Endometrium (tissue), 2 donors: ENCODE measurements around the gene SDHB.
"Not testable (repeated sequence)": the region's sequence is repeated elsewhere in the genome, so short reads cannot be mapped to it uniquely, and the experiment has no call there.

Experiments
- FAIRE-seq: peaks from 2 replicates; lab custom pipeline; 2012; peaks lifted over from hg19 to GRCh38; lab: Jason Lieb, UNC
- donor health status: control.
- donor health status: control.

Gene SDHB

GRCh38 chr1:17075470-17076255 is 21.8 kb upstream of the SDHB start:
- no peak for FAIRE-seq

GRCh38 chr1:17071794-17072193 is 18.0 kb upstream of the SDHB start:
- FAIRE-seq: no peak

DNA sequence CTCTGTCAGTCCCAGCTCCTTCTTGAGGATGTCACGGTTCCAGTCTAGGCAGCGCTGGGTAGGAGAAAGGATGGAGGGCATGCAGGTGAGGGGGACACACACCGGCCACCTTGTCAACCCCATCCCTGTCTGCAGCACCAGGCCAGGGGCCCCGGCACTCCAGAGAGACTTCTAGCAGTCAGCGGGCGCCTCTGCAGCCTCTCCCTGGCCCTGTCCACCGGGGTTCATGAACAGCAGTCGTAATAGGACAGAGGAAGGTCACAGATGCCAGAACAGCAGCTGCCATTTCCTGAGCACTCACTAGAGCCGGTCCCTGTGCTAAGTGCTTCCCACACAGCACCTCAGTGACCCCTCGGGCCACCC is 16.3 kb upstream of the SDHB start:
- FAIRE-seq: no peak

- FAIRE-seq: no peak
Measured at GRCh38 chr1:17069452-17070162, 15.8 kb upstream of the SDHB start.

GRCh38 chr1:17068789-17069188 is 15.0 kb upstream of the SDHB start:
- FAIRE-seq: no peak

DNA sequence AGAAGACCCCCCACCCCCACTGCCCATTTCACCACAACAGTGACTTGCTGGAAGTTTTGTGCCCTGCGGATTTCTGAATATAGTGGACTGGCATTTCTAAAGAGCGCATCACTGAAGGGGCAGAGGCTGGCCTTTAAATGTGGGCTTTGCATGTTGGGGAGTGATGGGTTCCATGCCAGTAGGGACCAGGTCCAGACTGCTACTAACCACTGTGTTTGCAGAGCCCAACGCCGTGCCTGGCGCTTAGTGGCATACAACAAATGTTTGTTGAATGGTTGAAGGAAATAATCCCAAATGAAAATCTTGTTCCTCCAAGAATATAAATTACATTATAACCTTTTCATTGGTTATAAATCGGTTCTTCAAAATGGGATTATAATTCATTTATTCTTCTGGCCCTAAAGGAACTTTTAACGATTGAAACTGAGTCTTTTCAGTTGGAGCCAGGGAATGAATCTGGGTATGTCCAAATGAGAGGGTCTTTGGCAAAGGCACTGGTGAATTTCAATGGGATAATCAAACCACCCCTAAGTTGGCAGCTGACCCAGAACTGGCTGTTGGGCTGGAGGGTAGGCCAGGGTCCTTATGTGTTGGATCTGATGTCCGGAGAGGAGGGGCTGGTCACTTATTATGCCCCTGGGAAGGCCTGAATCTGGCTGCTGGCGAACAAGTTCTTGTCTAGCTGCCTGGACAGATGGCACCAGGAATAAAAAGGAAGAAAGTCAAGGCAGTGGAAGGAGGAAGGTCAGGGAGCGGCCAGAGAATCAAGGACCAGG is 13.8 kb upstream of the SDHB start:
- FAIRE-seq: no peak

DNA sequence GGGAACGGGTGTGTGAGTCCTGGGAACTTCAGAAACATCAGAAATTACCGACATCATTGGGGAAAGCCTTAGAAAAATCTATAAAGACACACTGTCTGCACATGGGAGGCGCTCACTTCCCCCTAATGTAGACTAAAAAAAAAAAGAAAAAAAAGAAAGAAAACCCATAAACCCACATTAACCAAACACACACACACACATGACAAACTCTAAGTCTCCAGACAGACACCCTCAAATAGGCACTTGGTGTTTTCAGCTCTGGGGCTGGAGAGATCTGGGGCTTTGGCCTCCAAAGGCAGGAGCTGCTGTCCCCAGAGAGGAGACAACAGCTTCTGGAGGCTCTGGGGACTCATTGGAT is 13.2 kb upstream of the SDHB start:
- FAIRE-seq: no peak

DNA sequence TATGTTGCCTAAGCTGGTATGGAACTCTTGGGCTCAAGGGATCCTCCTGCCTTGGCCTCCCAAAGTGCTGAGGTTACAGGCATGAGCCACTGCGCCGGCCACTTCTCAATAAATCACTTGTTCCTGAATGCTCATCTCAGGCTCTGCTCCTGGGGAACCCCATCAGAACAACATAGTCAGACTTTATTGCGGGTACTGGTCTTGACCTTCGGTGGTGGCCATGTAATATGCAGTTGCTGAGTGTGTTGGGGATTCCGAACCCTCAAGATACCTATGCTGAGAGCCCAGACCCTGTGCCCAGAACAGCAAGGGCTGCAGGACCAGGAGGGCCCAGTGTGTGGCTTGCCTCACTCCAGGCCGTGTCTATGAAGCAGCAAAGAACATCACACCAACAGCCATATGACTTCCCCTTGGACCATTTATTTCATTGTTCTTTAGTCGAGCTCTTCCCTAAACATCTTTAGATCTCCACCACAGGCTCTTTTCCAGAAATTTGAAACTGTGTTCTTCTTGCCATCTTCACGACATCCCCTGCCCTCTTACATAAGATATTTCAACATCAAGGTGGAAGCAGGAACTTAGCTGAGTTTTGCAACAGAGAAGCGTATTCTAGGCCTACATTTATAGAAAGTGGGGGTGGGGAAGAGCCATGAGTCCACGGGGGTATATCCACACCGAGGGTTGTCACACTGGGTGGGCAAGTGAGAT is 12.7 kb upstream of the SDHB start:
- no peak for FAIRE-seq

DNA sequence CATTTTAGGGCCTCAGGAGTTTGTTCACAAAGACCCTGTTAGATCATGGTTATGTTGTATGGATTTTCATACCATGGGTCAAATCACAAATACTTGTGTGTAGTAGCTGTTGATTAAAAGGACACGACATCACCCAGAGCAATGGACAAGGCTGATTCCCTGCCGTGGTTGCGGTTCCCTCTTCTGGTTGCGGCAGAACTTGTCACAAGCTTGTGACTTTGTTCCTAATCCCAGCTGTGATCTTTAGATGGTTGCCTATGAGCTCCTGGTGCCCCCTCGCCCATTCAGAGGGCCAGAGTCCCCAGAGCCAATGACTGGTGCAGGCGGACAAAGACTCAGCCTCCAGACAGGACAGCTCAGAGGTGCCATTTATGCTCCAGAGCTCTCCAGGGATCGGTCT is 11.8 kb upstream of the SDHB start:
- no peak for FAIRE-seq

DNA sequence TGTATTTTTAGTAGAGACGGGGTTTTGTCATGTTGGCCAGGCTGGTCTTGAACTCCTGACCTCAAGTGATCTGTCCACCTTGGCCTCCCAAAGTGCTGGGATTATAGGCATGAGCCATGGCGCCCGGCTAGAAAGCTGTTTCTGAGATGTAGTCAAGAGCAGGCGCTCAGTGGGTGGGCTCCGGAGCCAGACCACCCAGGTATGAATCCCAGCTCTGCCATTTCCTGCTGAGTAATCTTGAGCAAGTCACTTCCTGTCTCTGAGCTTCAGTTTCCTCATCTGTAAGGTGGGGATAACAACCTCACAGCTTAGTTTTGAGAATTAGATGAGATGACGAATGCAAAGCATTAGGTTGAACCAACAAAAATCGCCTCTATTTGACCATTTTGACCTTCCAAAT is 8.9 kb upstream of the SDHB start:
- FAIRE-seq: not testable (repeated sequence)

GRCh38 chr1:17061892-17062291 is 8.1 kb upstream of the SDHB start:
- no peak for FAIRE-seq

DNA sequence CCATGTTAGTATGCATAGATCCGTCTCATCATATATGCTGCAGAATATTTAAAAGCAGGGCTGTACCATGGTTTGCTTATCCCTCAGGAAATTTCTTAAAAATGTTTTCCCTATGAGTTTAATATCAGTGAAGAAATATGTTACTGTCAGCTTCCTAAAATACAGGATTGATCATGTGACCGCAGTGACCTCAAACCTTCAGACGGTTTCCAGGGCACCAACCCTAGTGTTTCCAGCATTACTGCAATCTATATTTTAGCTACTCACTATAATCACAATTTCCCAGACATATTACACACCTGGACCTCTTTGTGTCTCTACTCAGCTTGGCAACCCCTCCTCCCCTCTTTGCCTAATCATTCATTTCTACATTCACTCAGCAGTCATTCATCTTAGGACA is 7.7 kb upstream of the SDHB start:
- no peak for FAIRE-seq

DNA sequence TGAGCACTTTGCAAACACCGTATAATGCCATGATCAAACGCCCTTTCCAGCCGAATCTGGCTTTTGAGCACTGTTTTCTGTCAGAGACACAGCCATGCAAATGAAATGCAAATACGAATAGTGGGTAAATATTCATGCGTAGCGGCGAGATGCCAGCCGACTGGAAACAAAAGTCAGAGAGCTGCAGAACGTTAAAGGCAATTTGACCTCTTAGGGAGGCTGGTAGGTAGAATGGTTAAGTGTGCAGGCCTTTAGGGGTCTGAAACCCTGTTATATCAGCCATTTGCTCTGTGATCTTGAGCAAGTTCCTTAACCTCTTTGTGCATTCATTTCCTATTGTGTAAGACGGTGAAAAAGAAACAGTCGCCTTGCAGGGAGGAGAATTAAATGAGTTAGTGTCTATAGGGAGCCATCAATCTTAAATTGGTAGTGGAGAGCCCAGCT is 6.5 kb upstream of the SDHB start:
- FAIRE-seq: no peak

- FAIRE-seq: no peak
Measured at GRCh38 chr1:17059391-17060305, 5.8 kb upstream of the SDHB start.

DNA sequence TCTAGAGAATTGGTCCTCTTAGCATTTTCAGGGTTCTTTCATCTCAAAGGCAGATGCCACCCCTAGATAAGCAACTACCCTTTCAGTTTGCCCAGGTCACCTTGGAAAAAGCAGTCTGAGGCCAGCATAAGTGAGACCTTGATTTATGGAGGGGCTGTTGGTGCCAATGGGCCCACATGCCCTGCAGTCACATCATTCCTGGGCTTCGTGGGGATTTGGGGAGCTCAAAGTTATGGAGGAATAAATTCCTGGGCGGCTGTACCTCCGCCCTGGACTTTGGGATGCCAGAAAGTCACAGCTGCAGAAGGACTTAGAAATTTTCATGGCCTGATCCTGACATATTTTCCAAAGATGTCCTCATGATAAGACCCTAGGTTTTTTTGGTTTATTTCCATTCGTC is 2.7 kb upstream of the SDHB start:
- no peak for FAIRE-seq

- no peak for FAIRE-seq
Measured at GRCh38 chr1:17055801-17056200, 2.0 kb upstream of the SDHB start.

DNA sequence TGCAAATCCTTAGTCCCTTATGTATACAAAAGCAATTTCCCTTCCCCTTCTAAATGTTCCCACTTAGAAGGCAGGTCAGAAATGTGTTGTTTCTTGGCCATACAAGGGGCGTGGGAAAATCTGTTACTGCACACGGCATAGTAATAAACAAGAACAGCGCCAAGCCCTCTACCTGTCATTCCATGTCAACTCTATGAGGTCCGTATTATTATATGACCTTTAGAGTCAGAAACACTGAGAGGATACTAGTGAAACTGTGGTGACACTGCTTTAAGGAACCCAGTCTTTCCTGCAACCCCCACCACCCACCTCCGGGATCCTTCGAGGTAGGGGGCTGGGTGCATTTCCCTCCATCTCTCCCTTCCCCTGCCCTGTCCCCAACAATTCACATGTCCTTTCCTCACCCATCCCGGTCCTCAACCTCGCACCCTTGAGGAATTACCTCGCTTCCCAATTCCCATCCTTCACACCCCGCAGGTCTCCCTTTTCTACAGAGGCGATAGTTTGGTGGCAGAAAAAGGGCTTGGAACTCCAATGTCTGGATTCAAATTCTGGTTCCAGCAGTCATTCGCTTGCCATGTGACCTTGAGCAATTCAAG is 647 bp downstream of the SDHB start:
- FAIRE-seq: no peak

DNA sequence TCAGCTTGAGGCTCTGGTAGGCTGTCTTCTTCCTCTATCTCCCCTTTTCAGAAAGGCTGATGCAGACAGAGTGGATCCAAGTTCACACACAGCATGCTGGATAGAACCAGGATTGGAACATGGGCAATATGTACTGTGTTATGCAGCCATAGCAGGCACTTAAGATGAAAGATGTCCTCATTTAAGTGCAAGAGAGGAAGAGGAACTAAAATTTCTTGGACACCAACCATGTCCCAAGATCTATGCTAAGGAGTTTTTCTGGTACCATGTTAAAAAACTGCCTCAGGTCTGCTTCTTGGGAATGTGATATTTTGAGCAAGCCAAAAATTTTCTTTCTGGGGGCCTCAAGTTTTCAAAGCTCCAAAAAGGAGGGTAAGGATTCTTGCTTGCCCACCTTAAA is 1.2 kb downstream of the SDHB start:
- FAIRE-seq: no peak

DNA sequence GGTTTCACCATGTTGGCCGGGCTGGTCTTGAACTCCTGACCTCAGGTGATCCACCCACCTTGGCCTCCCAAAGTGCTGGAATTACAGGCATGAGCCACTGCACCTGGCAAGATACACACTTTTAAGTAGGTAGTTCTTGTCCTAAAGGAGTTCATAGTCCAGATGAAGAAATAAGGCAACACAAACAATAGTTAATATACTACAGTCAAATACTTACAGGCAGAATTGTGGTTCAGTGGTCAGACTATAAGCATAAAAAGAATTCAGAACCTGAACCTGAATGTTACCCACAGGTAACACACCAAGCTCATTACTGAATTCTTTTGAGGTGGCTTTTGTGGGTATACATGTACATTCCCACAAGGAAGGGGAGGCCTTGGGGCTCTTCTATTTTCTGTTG is 1.8 kb downstream of the SDHB start:
- FAIRE-seq: no peak

DNA sequence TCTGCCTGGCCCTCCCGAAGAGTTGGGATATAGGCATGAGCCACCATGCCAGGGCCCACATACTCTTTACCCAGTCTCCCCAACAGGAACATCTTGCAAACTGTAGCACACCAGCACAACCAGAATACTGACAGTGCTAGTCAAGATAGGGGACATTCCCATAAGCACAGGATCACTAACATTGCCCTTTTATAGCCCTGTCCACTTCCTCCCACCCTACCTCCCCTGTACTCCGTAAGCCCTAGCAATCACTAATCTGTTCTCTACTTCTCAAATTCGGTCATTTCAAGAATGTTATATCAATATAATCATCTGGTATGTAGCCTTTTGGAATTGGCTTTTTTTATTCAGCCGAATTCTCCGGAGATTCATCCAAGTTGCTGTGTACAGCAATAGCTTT is 5.9 kb downstream of the SDHB start:
- no peak for FAIRE-seq

GRCh38 chr1:17046334-17046657 is 7.5 kb downstream of the SDHB start:
- FAIRE-seq: no peak
